ENCODE data around the gene PLCD3. TPM values are rescaled to one million over a fixed set of nuclear protein-coding genes. Genes with fewer than 3 reads are reported as not detected.

Gene PLCD3
- total and polyA plus RNA-seq, 2 of the 13 experiments (the other 11 are each of a cell fraction or from before 2014, with no cell fraction given): 11.3 to 39.1 TPM

- peak; percentile 62; the same call in 1 of the 2 replicates for TF ChIP-seq ISL2 (CRISPR knock-in tag; IDR thresholded peaks at IDR 0.05)
- peak; percentile 64; the same call in 1 of the 2 replicates for TF ChIP-seq RFXAP (CRISPR knock-in tag; IDR thresholded peaks at IDR 0.05; ENCODE audit: borderline replicate concordance)
- no peak for TF ChIP-seq ZBTB1 (CRISPR knock-in tag; IDR thresholded peaks at IDR 0.05; ENCODE audit: borderline replicate concordance)
- TF ChIP-seq ZMYM2 (CRISPR knock-in tag; IDR thresholded peaks at IDR 0.05): 0 out of 2 replicates have a peak, but pooled peaks have one; percentile 77
- TF ChIP-seq HDAC1 (CRISPR knock-in tag; IDR thresholded peaks at IDR 0.05): peak; percentile 26; the same call in 1 of the 2 replicates
- 0 out of 2 replicates have a peak, but pooled peaks have one; percentile 53 for TF ChIP-seq CSRNP2 (CRISPR knock-in tag; conservative IDR thresholded peaks at IDR 0.05; ENCODE audit: low read depth)
- peak; percentile 70 for TF ChIP-seq ZNF234 (CRISPR knock-in tag; conservative IDR thresholded peaks at IDR 0.05)
- peak; percentile 43; the same call in 1 of the 2 replicates for TF ChIP-seq ZBTB43 (CRISPR knock-in tag; conservative IDR thresholded peaks at IDR 0.05)
- TF ChIP-seq KDM3A (CRISPR knock-in tag; IDR thresholded peaks at IDR 0.05; ENCODE audit: low read depth): 0 out of 2 replicates have a peak, but pooled peaks have one; percentile 25
- TF ChIP-seq HOXA3 (CRISPR knock-in tag; IDR thresholded peaks at IDR 0.05): peak; percentile 58
- TF ChIP-seq HNRNPK (IDR thresholded peaks at IDR 0.05; ENCODE audit: low read depth, low read length, poor library complexity, severe bottlenecking): peak; percentile 39
- no peak for TF ChIP-seq BCLAF1 (IDR thresholded peaks at IDR 0.05)
- 0 out of 2 replicates have a peak, but pooled peaks have one; percentile 84 for TF ChIP-seq ZNF232 (CRISPR knock-in tag; IDR thresholded peaks at IDR 0.05; ENCODE audit: borderline replicate concordance)
- TF ChIP-seq PHF5A (CRISPR knock-in tag; IDR thresholded peaks at IDR 0.05; ENCODE audit: low read depth, unreplicated experiment): peak; percentile 84
- TF ChIP-seq ZGPAT (CRISPR knock-in tag; IDR thresholded peaks at IDR 0.05): 0 out of 2 replicates have a peak, but pooled peaks have one; percentile 28
- TF ChIP-seq ZNF549 (CRISPR knock-in tag; IDR thresholded peaks at IDR 0.05): no peak
- TF ChIP-seq MTF2 (CRISPR knock-in tag; IDR thresholded peaks at IDR 0.05; ENCODE audit: borderline replicate concordance): no peak
- peak; percentile 65; the same call in 1 of the 2 replicates for TF ChIP-seq IRX3 (CRISPR knock-in tag; IDR thresholded peaks at IDR 0.05; ENCODE audit: borderline replicate concordance, low read depth)
- no peak for TF ChIP-seq FOXC1 (CRISPR knock-in tag; IDR thresholded peaks at IDR 0.05; ENCODE audit: borderline replicate concordance)
- TF ChIP-seq ZNF180 (CRISPR knock-in tag; IDR thresholded peaks at IDR 0.05; ENCODE audit: borderline replicate concordance, low read depth): peak; percentile 36; the same call in 1 of the 2 replicates
- peak; percentile 74 for TF ChIP-seq ZNF792 (CRISPR knock-in tag; IDR thresholded peaks at IDR 0.05)
- TF ChIP-seq FOXO1 (CRISPR knock-in tag; IDR thresholded peaks at IDR 0.05): peak; percentile 50
These were observed 16.8 kb upstream of the PLCD3 start (continued) for GRCh38 chr17:45149037-45149668.
